HepG2 (cell line): ENCODE data around the gene GDAP1L1. TPM values are rescaled to one million over a fixed set of nuclear protein-coding genes. Genes with fewer than 3 reads are reported as not detected.

Source experiments
- ATAC-seq: fragments of 200-7000 bp; cut with Tn5 transposase; 3 replicates; pipeline ENCODE4 v1.9.1; 2020; ENCODE audit warnings: mild to moderate bottlenecking, moderate library complexity
- BruUV-seq: library from RNA; stranded (reverse); fragments of 400-500 nt; replicated peaks from 2 replicates; lab custom pipeline; 2021; lab: Mats Ljungman, UMichigan
- CTCF ChIA-PET: fragments of 300-600 bp; formaldehyde crosslinking; extraction: SDS; loops from one replicate; lab custom pipeline; 2021; ENCODE audit warnings: low total read pairs, inconsistent platforms, low intra/inter-chr PET ratio; lab: Yijun Ruan, JAX
- POLR2A ChIA-PET: fragments of 350-600 bp; sonication (Branson Sonifier 250); formaldehyde crosslinking; loops from one replicate; lab custom pipeline; 2020; ENCODE audit warnings: antibody characterized with exemption, inconsistent platforms; lab: Yijun Ruan, JAX
- DNase-seq: peaks from one replicate; pipeline ENCODE4 v3.0.0-alpha.2; 2015; ENCODE audit warnings: low spot score
- FAIRE-seq: peaks from 3 replicates; lab custom pipeline; 2011; peaks lifted over from hg19 to GRCh38; lab: Jason Lieb, UNC
- H2AFZ ChIP-seq: one replicate; pipeline ENCODE4 v1.6.1; 2011; ENCODE audit warnings: low read length, inconsistent platforms
- H3K27ac ChIP-seq: fragments of 300-600 bp; 3 replicates; pipeline ENCODE4 v1.8.0; 2011; ENCODE audit warnings: mixed run types, mild to moderate bottlenecking, mixed read lengths, low read length, inconsistent platforms; ENCODE audit not compliant: insufficient read depth; ENCODE audit errors: extremely low read length
- H3K27me3 ChIP-seq, 2 experiments: fragments of 200-600 bp in 1 of 2; 2 replicates in 1 of 2; 3 replicates in 1 of 2; pipeline versions ENCODE4 v1.6.0 to v1.8.0; 2011; ENCODE audit warnings: low read length in 2 of 2, mild to moderate bottlenecking in 2 of 2, moderate library complexity in 2 of 2, inconsistent platforms in 1 of 2; ENCODE audit not compliant: insufficient read depth in 2 of 2, control insufficient read depth in 1 of 2
- H3K36me3 ChIP-seq, 2 experiments: fragments of 200-600 bp in 1 of 2; replicated peaks in 1 of 2; 2 replicates in 1 of 2; 3 replicates in 1 of 2; pipeline versions ENCODE4 v1.5.1 to v1.8.0; 2011; ENCODE audit warnings: low read length in 2 of 2, inconsistent platforms in 1 of 2; ENCODE audit not compliant: insufficient read depth in 2 of 2, control insufficient read depth in 1 of 2
- H3K4me1 ChIP-seq: 2 replicates; pipeline ENCODE4 v1.5.1; 2012; ENCODE audit warnings: low read length, inconsistent platforms; ENCODE audit not compliant: insufficient read depth
- H3K4me2 ChIP-seq: 2 replicates; pipeline ENCODE4 v1.6.0; 2011; ENCODE audit warnings: low read depth, low read length, inconsistent platforms
- H3K4me3 ChIP-seq, 3 experiments: fragments of 200-600 bp in 1 of 3; sonication (generic), shearing (Covaris generic) in 1 of 3; replicated peaks in 1 of 3; 2 replicates each; pipeline ENCODE4 v1.5.1; 2011 to 2016; ENCODE audit warnings: low read length in 3 of 3, inconsistent platforms in 2 of 3, low read depth in 2 of 3, mild to moderate bottlenecking in 2 of 3, control low read depth in 1 of 3, mixed read lengths in 1 of 3; ENCODE audit not compliant: insufficient read depth in 1 of 3
- H3K79me2 ChIP-seq: one replicate; pipeline ENCODE4 v1.6.1; 2011; ENCODE audit warnings: low read length, inconsistent platforms; ENCODE audit not compliant: insufficient read depth
- H3K9ac ChIP-seq: 2 replicates; pipeline ENCODE4 v1.6.0; 2011; ENCODE audit warnings: mild to moderate bottlenecking, low read depth, low read length, inconsistent platforms; ENCODE audit not compliant: insufficient read depth
- H3K9me3 ChIP-seq: 2 replicates; pipeline ENCODE4 v1.5.1; 2012; ENCODE audit warnings: mild to moderate bottlenecking, low read length
- H4K20me1 ChIP-seq: 2 replicates; pipeline ENCODE4 v1.6.0; 2011; ENCODE audit warnings: inconsistent platforms, mild to moderate bottlenecking, low read length, moderate library complexity; ENCODE audit not compliant: insufficient read depth
- BCL6 ChIP-seq: IDR thresholded peaks from 2 replicates; pipeline ENCODE4 v1.6.1; 2016; ENCODE audit warnings: missing genetic modification reagents, missing compliant biosample characterization
- ETS1 ChIP-seq: sonication (generic); formaldehyde crosslinking; IDR thresholded peaks from 2 replicates; pipeline ENCODE4 v1.4.0; 2020; ENCODE audit warnings: missing genetic modification reagents
- GRHL1 ChIP-seq: sonication (generic); formaldehyde crosslinking; conservative IDR thresholded peaks from 2 replicates; pipeline ENCODE4 v1.8.0; 2022; ENCODE audit warnings: missing genetic modification reagents
- HOXA9 ChIP-seq: sonication (generic); formaldehyde crosslinking; IDR thresholded peaks from 2 replicates; pipeline ENCODE4 v1.8.1; 2022; ENCODE audit warnings: missing genetic modification reagents, mild to moderate bottlenecking, moderate library complexity, borderline replicate concordance
- STAT5B ChIP-seq: sonication (generic); formaldehyde crosslinking; IDR thresholded peaks from 2 replicates; pipeline ENCODE4 v1.4.0; 2020; ENCODE audit warnings: missing genetic modification reagents
- ZBTB26 ChIP-seq: IDR thresholded peaks from 2 replicates; pipeline ENCODE4 v1.6.1; 2016; ENCODE audit warnings: missing compliant biosample characterization, missing genetic modification reagents, borderline replicate concordance
- ZBTB42 ChIP-seq: sonication (generic); formaldehyde crosslinking; IDR thresholded peaks from 2 replicates; pipeline ENCODE4 v1.5.0; 2020; ENCODE audit warnings: mild to moderate bottlenecking, missing genetic modification reagents
- ZNF20 ChIP-seq: sonication (generic); formaldehyde crosslinking; IDR thresholded peaks from 2 replicates; pipeline ENCODE4 v1.4.0; 2020; ENCODE audit warnings: mild to moderate bottlenecking, moderate library complexity, missing genetic modification reagents
- ZNF33A ChIP-seq: sonication (generic); formaldehyde crosslinking; IDR thresholded peaks from 2 replicates; pipeline ENCODE4 v1.5.1; 2020; ENCODE audit warnings: missing genetic modification reagents, mild to moderate bottlenecking, moderate library complexity, borderline replicate concordance
- ZNF460 ChIP-seq: sonication (generic); formaldehyde crosslinking; IDR thresholded peaks from 2 replicates; pipeline ENCODE4 v1.5.1; 2020; ENCODE audit warnings: missing genetic modification reagents, mild to moderate bottlenecking, borderline replicate concordance
- WGBS: methylation state at CpG from one replicate; pipeline ENCODE4 v1.1.6; 2017; ENCODE audit warnings: low lambda C conversion rate; 5-methylcytosine and 5-hydroxymethylcytosine counted together
- in situ Hi-C: cut with HindIII; loops from 2 replicates; pipeline ENCODE4 v1.10.0; 2017; ENCODE audit warnings: low pct_unique_long_range_greater_than_20kb; ENCODE audit not compliant: extremely low pct_ligation_motif_present
- intact Hi-C: fragments of 100-400 bp; cut with micrococcal nuclease; formaldehyde crosslinking; loops from one replicate; pipeline ENCODE4 v1.10.0; 2022; ENCODE audit not compliant: unreplicated experiment
- polyA plus RNA-seq, 8 experiments: library from polyadenylated mRNA; depleted of rRNA in 3 of 8; stranded (reverse) in 7 of 8; unstranded in 1 of 8; fragments of >200 nt; fragmentation: Illumina TruSeq in 4 of 8; extraction: Trizol in 4 of 8; gene quantifications; 2 replicates each; pipeline versions ENCODE4 v1.2.1 to v1.2.3, GENCODE V29; 2011 to 2016; ENCODE audit warnings: low read depth in 4 of 8, missing spikeins in 1 of 8, mixed read lengths in 1 of 8; ENCODE audit not compliant: insufficient read depth in 1 of 8
- total RNA-seq, 5 experiments: library from RNA; depleted of rRNA; stranded (reverse); fragments of >200 nt; fragmentation: Illumina TruSeq; extraction: Trizol; gene quantifications; 2 replicates each; pipeline ENCODE4 v1.2.3, GENCODE V29; 2016; ENCODE audit warnings: low read depth in 1 of 5

Gene GDAP1L1
- total and polyA plus RNA-seq, 2 of the 13 experiments (the other 11 are each of a cell fraction or from before 2014, with no cell fraction given), result 0.04 TPM; not detected in 1

GRCh38 chr20:44302026-44302669, 55.0 kb downstream of the GDAP1L1 start:
- in situ Hi-C loops, result no loop called here
- FAIRE-seq (peak; percentile 89), DNase-seq (peak; percentile 96), ATAC-seq (peak; percentile 97)
- H3K79me2 ChIP-seq, result no peaks in the 10 kb centered on the region
- peak overlapping the region; percentile 69 for H3K9ac ChIP-seq
- intact Hi-C loops, result loop anchor here (2.0 kb wide), 1 partner anchor 53 kb away; no protein-coding TSS in a partner anchor
- TSS peak; percentile 98 for BruUV-seq
- no peaks in the 10 kb centered on the region for H4K20me1 ChIP-seq
- H3K9me3 ChIP-seq, result no peaks in the 10 kb centered on the region
- H3K4me2 ChIP-seq, result peak overlapping the region; percentile 78
- ChIA-PET POLR2A (interaction anchor here (0.6 to 2.0 kb wide), 31 partner anchors 9 to 219 kb away, joined by 3 to 30 read pairs (median 4); partner anchors contain the start of genes FITM2, HNF4A and SERINC3), CTCF (no interaction called here)
- H3K27me3 ChIP-seq, result no peaks in the 10 kb centered on the region
- peaks cover 0 to 7% of the 10 kb centered on the region in 2 experiments; a peak in 2 of 5 replicates for H3K36me3 ChIP-seq
- WGBS, result 0% methylated on average over 5 of the region's 5 CpGs
- H2AFZ ChIP-seq, result peak overlapping the region; percentile 49
- peaks cover 27% of the 10 kb centered on the region for H3K4me1 ChIP-seq
- peak overlapping the region; percentile 82 for H3K27ac ChIP-seq
- H3K4me3 ChIP-seq, result peak overlapping the region; percentile 20 to 45 (median 40)
- no peak for TF ChIP-seq ZBTB42 (CRISPR knock-in tag)
- no peak for TF ChIP-seq ZNF20 (CRISPR knock-in tag)
- peak; percentile 66 for TF ChIP-seq ZBTB26 (CRISPR knock-in tag)
- no peak for TF ChIP-seq STAT5B (CRISPR knock-in tag)
- no peak for TF ChIP-seq ZNF33A (CRISPR knock-in tag)
- TF ChIP-seq GRHL1 (CRISPR knock-in tag), result no peak
- TF ChIP-seq BCL6 (CRISPR knock-in tag), result no peak; the same call in 1 of the 2 replicates
- TF ChIP-seq ETS1 (CRISPR knock-in tag), result no peak
- TF ChIP-seq ZNF460 (CRISPR knock-in tag), result no peak; the same call in 1 of the 2 replicates
- no peak for TF ChIP-seq HOXA9 (CRISPR knock-in tag)
